Measurements from ENCODE around the gene ASL. TPM values are rescaled to one million over a fixed set of nuclear protein-coding genes. Genes with fewer than 3 reads are reported as not detected.
"Not testable (repeated sequence)": the region's sequence is repeated elsewhere in the genome, so short reads cannot be mapped to it uniquely, and the experiment has no call there.

Gene ASL
- total and polyA plus RNA-seq, 9 of the 15 experiments (the other 6 are each of a cell fraction or from before 2014, with no cell fraction given): 2.6 to 67.0 (median 33.3) TPM

- TF ChIP-seq AFF1 (IDR thresholded peaks at IDR 0.05; ENCODE audit: low read depth in 1 of 2, partially characterized antibody in 2 of 2) (no peak), NFE2L1 (tag; IDR thresholded peaks at IDR 0.05; ENCODE audit: borderline replicate concordance, low read depth) (no peak), SAP30 (IDR thresholded peaks at IDR 0.05; ENCODE audit: borderline replicate concordance, insufficient read depth, low read depth, low read length, poor library complexity, severe bottlenecking) (no peak), SRF (CRISPR knock-in tag; IDR thresholded peaks at IDR 0.05) (no peak), TARDBP (IDR thresholded peaks at IDR 0.05) (no peak), SMARCE1 (IDR thresholded peaks at IDR 0.05) (no peak)
These were observed 5.4 kb upstream of the ASL start (continued) for GRCh38 chr7:66070222-66070621.

GRCh38 chr7:66072208-66072607 lies 3.4 kb upstream of the ASL start:
- TF ChIP-seq CTCF (IDR thresholded peaks at IDR 0.05 in 2 of 3, conservative IDR thresholded peaks at IDR 0.05 in 1 of 3; ENCODE audit: insufficient read depth in 2 of 3, low read depth in 1 of 3, low read length in 3 of 3): peak in 1 of 3 experiments; percentile 14; a peak in 1 of 6 replicates
- 0 out of 2 replicates have a peak, but pooled peaks have one; percentile 35 for TF ChIP-seq MEF2D (tag; conservative IDR thresholded peaks at IDR 0.05; ENCODE audit: low read depth)
- peak; percentile 59 for TF ChIP-seq MEF2A (IDR thresholded peaks at IDR 0.05; ENCODE audit: control insufficient read depth, low read depth, low read length)
- POLR2A ChIA-PET: interaction anchor here (0.7 to 1.3 kb wide), 2 partner anchors 36 to 93 kb away, joined by 3 read pairs; no protein-coding TSS in a partner anchor
- H3K27ac ChIP-seq (ENCODE audit: extremely low read depth, low read depth, low read length); H3K36me3 ChIP-seq (ENCODE audit: control insufficient read depth, insufficient read depth, low read length); H3K9me1 ChIP-seq (ENCODE audit: control insufficient read depth, insufficient read depth, low read length); H3K27me3 ChIP-seq (ENCODE audit: control insufficient read depth in 2 of 2, insufficient read depth in 2 of 2, low read length in 2 of 2); H4K20me1 ChIP-seq (replicated peaks; ENCODE audit: control insufficient read depth, insufficient read depth, low read length); intact Hi-C loops (cut with micrococcal nuclease); FAIRE-seq; H3K9me3 ChIP-seq (replicated peaks; ENCODE audit: control insufficient read depth, insufficient read depth, low read depth, low read length); H3K4me3 ChIP-seq; DNase-seq (ENCODE audit: extremely low read depth in 1 of 4, low spot score in 3 of 4); H3K4me2 ChIP-seq (ENCODE audit: insufficient read depth, low read length); H3K9ac ChIP-seq (ENCODE audit: insufficient read depth in 1 of 2, low read depth in 2 of 2, low read length in 2 of 2); CTCF ChIA-PET (ENCODE audit: low intra/inter-chr PET ratio); in situ Hi-C loops (cut with MboI); ATAC-seq; BruUV-seq (replicated peaks): not testable (repeated sequence)
- H3K79me2 ChIP-seq (ENCODE audit: control insufficient read depth, insufficient read depth, low read length): peaks cover 15% of the 10 kb centered on the region
- H2AFZ ChIP-seq (ENCODE audit: low read depth, low read length): 0 out of 2 replicates have a peak overlapping the region, but pooled peaks have one; percentile 14
- WGBS (ENCODE audit: insufficient coverage, low coverage, missing lambda C conversion rate): 27% methylated on average over 7 of the region's 7 CpGs
- peaks cover 11 to 20% of the 10 kb centered on the region in 2 experiments; a peak in 4 of 5 replicates for H3K4me1 ChIP-seq (replicated peaks in 1 of 2; ENCODE audit: control insufficient read depth in 2 of 2, insufficient read depth in 2 of 2, low read length in 2 of 2)

Data from K562 (cell line).